GM12878 (cell line): ENCODE data around the gene BTBD6. TPM values are rescaled to one million over a fixed set of nuclear protein-coding genes. Genes with fewer than 3 reads are reported as not detected.

Experiments
- ATAC-seq: fragments of 200-7000 bp; cut with Tn5 transposase; 3 replicates; pipeline ENCODE4 v1.9.1; 2020; ENCODE audit warnings: mild to moderate bottlenecking, moderate library complexity
- BruUV-seq: library from RNA; stranded (reverse); fragments of 400-500 nt; replicated peaks from 2 replicates; lab custom pipeline; 2021; lab: Mats Ljungman, UMichigan
- CTCF ChIA-PET: fragments of 300-600 bp; sonication (Branson Sonifier 250); formaldehyde crosslinking; extraction: SDS; loops from one replicate; lab custom pipeline; 2021; ENCODE audit warnings: inconsistent platforms; lab: Yijun Ruan, JAX
- POLR2A ChIA-PET: fragments of 350-600 bp; formaldehyde crosslinking; extraction: SDS; loops from one replicate; lab custom pipeline; 2021; ENCODE audit warnings: inconsistent platforms; lab: Charles Lee
- RAD21 ChIA-PET: fragments of 300-600 bp; sonication (Branson Sonifier 250); formaldehyde crosslinking; loops from one replicate; lab custom pipeline; 2023; ENCODE audit warnings: antibody characterized with exemption; ENCODE audit not compliant: unreplicated experiment; lab: Charles Lee
- SMC1A ChIA-PET: fragments of 300-600 bp; sonication (Branson Sonifier 250); formaldehyde crosslinking; loops from one replicate; lab custom pipeline; 2023; ENCODE audit not compliant: unreplicated experiment, uncharacterized antibody; lab: Charles Lee
- DNase-seq: peaks from one replicate; pipeline ENCODE4 v3.0.0-alpha.2; 2011; ENCODE audit warnings: low read depth, low spot score
- FAIRE-seq: peaks from 3 replicates; lab custom pipeline; 2011; peaks lifted over from hg19 to GRCh38; lab: Jason Lieb, UNC
- H2AFZ ChIP-seq: 2 replicates; pipeline ENCODE4 v1.6.0; 2011; ENCODE audit warnings: low read depth, low read length, control low read depth; ENCODE audit not compliant: control insufficient read depth
- H3K27ac ChIP-seq: 2 replicates; pipeline ENCODE4 v1.5.1; 2011; ENCODE audit warnings: control low read depth; ENCODE audit not compliant: control insufficient read depth, insufficient read depth
- H3K27me3 ChIP-seq, 2 experiments: replicated peaks in 1 of 2; 2 replicates each; pipeline versions ENCODE4 v1.6.0 to v1.6.1; 2011; ENCODE audit warnings: low read length in 1 of 2; ENCODE audit not compliant: control insufficient read depth in 2 of 2, insufficient read depth in 2 of 2
- H3K36me3 ChIP-seq, 2 experiments: 2 replicates each; pipeline ENCODE4 v1.5.1; 2011; ENCODE audit warnings: low read length in 1 of 2; ENCODE audit not compliant: control insufficient read depth in 2 of 2, insufficient read depth in 2 of 2
- H3K4me1 ChIP-seq: 2 replicates; pipeline ENCODE4 v1.6.1; 2011; ENCODE audit warnings: mild to moderate bottlenecking, low read length, moderate library complexity, mixed read lengths; ENCODE audit not compliant: control insufficient read depth, insufficient read depth
- H3K4me2 ChIP-seq: 2 replicates; pipeline ENCODE4 v1.6.0; 2011; ENCODE audit warnings: control low read depth; ENCODE audit not compliant: control insufficient read depth, insufficient read depth
- H3K4me3 ChIP-seq: fragments of 200-600 bp; sonication (generic); 2 replicates; pipeline ENCODE4 v1.5.1; 2016
- H3K79me2 ChIP-seq: 2 replicates; pipeline ENCODE4 v1.6.0; 2011; ENCODE audit warnings: low read length; ENCODE audit not compliant: control insufficient read depth, insufficient read depth
- H3K9ac ChIP-seq: 2 replicates; pipeline ENCODE4 v1.8.0; 2011; ENCODE audit warnings: low read length, control low read depth, mixed read lengths; ENCODE audit not compliant: control insufficient read depth, insufficient read depth
- H3K9me3 ChIP-seq: replicated peaks from 3 replicates; pipeline ENCODE4 v1.5.1; 2011; ENCODE audit warnings: mild to moderate bottlenecking, low read length; ENCODE audit not compliant: control insufficient read depth, insufficient read depth
- H4K20me1 ChIP-seq: 2 replicates; pipeline ENCODE4 v1.6.0; 2011; ENCODE audit not compliant: control insufficient read depth, insufficient read depth
- BMI1 ChIP-seq: fragments of 450-650 bp; IDR thresholded peaks from 2 replicates; pipeline ENCODE4 v1.6.1; 2016; ENCODE audit warnings: mild to moderate bottlenecking, moderate library complexity, borderline replicate concordance
- ETV6 ChIP-seq, 2 experiments: fragments of 450-650 bp in 1 of 2; IDR thresholded peaks in 1 of 2; conservative IDR thresholded peaks in 1 of 2; 2 replicates each; pipeline ENCODE4 v1.6.1; 2014; ENCODE audit warnings: antibody characterized with exemption in 1 of 2, borderline replicate concordance in 1 of 2, low read depth in 1 of 2, mild to moderate bottlenecking in 1 of 2, moderate library complexity in 1 of 2
- IKZF1 ChIP-seq: fragments of 450-650 bp; conservative IDR thresholded peaks from 2 replicates; pipeline ENCODE4 v1.6.1; 2017; ENCODE audit warnings: antibody characterized with exemption, mild to moderate bottlenecking
- JUNB ChIP-seq: IDR thresholded peaks from 2 replicates; pipeline ENCODE4 v1.6.1; 2016; ENCODE audit warnings: antibody characterized with exemption, mild to moderate bottlenecking
- NRF1 ChIP-seq: conservative IDR thresholded peaks from 2 replicates; pipeline ENCODE4 v1.6.1; 2011; ENCODE audit warnings: mild to moderate bottlenecking, low read depth, low read length, improper control_type of control experiment
- PKNOX1 ChIP-seq: fragments of 450-650 bp; IDR thresholded peaks from 2 replicates; pipeline ENCODE4 v1.6.1; 2016; ENCODE audit warnings: mild to moderate bottlenecking
- RAD21 ChIP-seq: IDR thresholded peaks from 2 replicates; pipeline ENCODE4 v1.6.1; 2011; ENCODE audit warnings: mild to moderate bottlenecking, low read depth, low read length, moderate library complexity; ENCODE audit not compliant: insufficient read depth
- SKIL ChIP-seq: fragments of 450-650 bp; IDR thresholded peaks from 2 replicates; pipeline ENCODE4 v1.6.1; 2017; ENCODE audit warnings: mild to moderate bottlenecking, low read depth, inconsistent platforms; ENCODE audit not compliant: poor library complexity, severe bottlenecking
- ZNF274 ChIP-seq: IDR thresholded peaks from one replicate; pipeline ENCODE4 v1.8.0; 2011; ENCODE audit not compliant: insufficient read length, insufficient read depth
- ZSCAN29 ChIP-seq: fragments of 450-650 bp; IDR thresholded peaks from 2 replicates; pipeline ENCODE4 v1.6.1; 2017; ENCODE audit warnings: mild to moderate bottlenecking, moderate library complexity
- WGBS: methylation state at CpG from one replicate; pipeline ENCODE4 v1.1.6; 2016; ENCODE audit warnings: low lambda C conversion rate; ENCODE audit not compliant: insufficient replicate concordance, insufficient coverage; ENCODE audit errors: missing lambda C conversion rate; 5-methylcytosine and 5-hydroxymethylcytosine counted together
- in situ Hi-C: fragments of 300-500 bp; cut with MboI; formaldehyde crosslinking; loops from 9 replicates; pipeline ENCODE4 v1.14.3; 2018; ENCODE audit warnings: mixed read lengths
- intact Hi-C: fragments of 100-400 bp; cut with micrococcal nuclease; formaldehyde crosslinking; loops from one replicate; pipeline ENCODE4 v1.14.2; 2022; ENCODE audit not compliant: unreplicated experiment
- polyA plus RNA-seq, 11 experiments: library from polyadenylated mRNA; depleted of rRNA in 4 of 11; unstranded in 6 of 11; stranded (reverse) in 5 of 11; fragments of >200 nt; fragmentation: Nextera tagmentation in 4 of 11; fragmentation: Illumina TruSeq in 1 of 11; extraction: Ambion mirVana in 4 of 11; extraction: Trizol in 1 of 11; gene quantifications; 1 replicate in 1 of 11; 2 replicates in 10 of 11; pipeline versions ENCODE4 v1.2.1 to v1.2.3, GENCODE V29; 2011 to 2016; ENCODE audit warnings: inconsistent platforms in 2 of 11, missing spikeins in 2 of 11, low read depth in 1 of 11
- total RNA-seq, 4 experiments: library from RNA; depleted of rRNA in 3 of 4; stranded (reverse); fragments of >200 nt in 3 of 4; fragmentation: Illumina TruSeq in 1 of 4; extraction: Trizol in 1 of 4; gene quantifications; 2 replicates each; pipeline versions ENCODE4 v1.2.1 to v1.2.3, GENCODE V29; 2013 to 2021

BTBD6 gene
- total and polyA plus RNA-seq, 10 of the 15 experiments (the other 5 are each of a cell fraction or from before 2014, with no cell fraction given) = 1.4 to 36.5 (median 15.8) TPM

- TF ChIP-seq SKIL = no peak
- no peak for TF ChIP-seq IKZF1
Observed at GRCh38 chr14:105282098-105282725, 33.9 kb downstream of the BTBD6 start (continued).

- DNase-seq (no peak), ATAC-seq (no peak), FAIRE-seq (no peak)
- Histone ChIP-seq H3K9ac (no peak overlapping the region), H3K36me3 (peaks cover 0 to 16% of the 10 kb centered on the region in 2 experiments; a peak in 3 of 4 replicates), H3K4me2 (no peak overlapping the region), H3K4me3 (no peak overlapping the region), H3K27me3 (no peaks in the 10 kb centered on the region), H3K27ac (no peak overlapping the region), H3K4me1 (no peaks in the 10 kb centered on the region; the same call in 1 of the 2 replicates), H2AFZ (no peak overlapping the region), H3K9me3 (no peaks in the 10 kb centered on the region), H3K79me2 (peaks cover 6% of the 10 kb centered on the region), H4K20me1 (no peaks in the 10 kb centered on the region; the same call in 1 of the 2 replicates)
- ChIA-PET RAD21 (no interaction called here), CTCF (interaction anchor here (1.5 to 2.7 kb wide), 4 partner anchors 11 to 192 kb away, joined by 3 to 9 read pairs (median 6); no protein-coding TSS in a partner anchor), SMC1A (no interaction called here), POLR2A (interaction anchor here (0.5 to 1.7 kb wide), 3 partner anchors 18 to 388 kb away, joined by 3 to 6 read pairs (median 3); partner anchors contain the start of gene BRF1)
- in situ Hi-C loops (no loop called here), intact Hi-C loops (loop anchor here (2.0 kb wide), 2 partner anchors 80 to 190 kb away; no protein-coding TSS in a partner anchor)
- TF ChIP-seq BMI1 = no peak
- no peak for TF ChIP-seq ETV6 (conservative IDR thresholded peaks at IDR 0.05 in 1 of 2, IDR thresholded peaks at IDR 0.05 in 1 of 2; ENCODE audit: borderline replicate concordance in 1 of 2, low read depth in 1 of 2)
- TF ChIP-seq ZNF274 = no peak
- no peak for TF ChIP-seq ZSCAN29
- TF ChIP-seq PKNOX1 = no peak
- no peak for TF ChIP-seq NRF1
- no peak for TF ChIP-seq RAD21
- TF ChIP-seq JUNB = no peak
- BruUV-seq = no TSS peak
- 93% methylated on average over 10 of the region's 10 CpGs for WGBS
Observed at GRCh38 chr14:105283028-105283427, 34.7 kb downstream of the BTBD6 start.
